Measurements from ENCODE around the gene LAMC2. TPM values are rescaled to one million over a fixed set of nuclear protein-coding genes. Genes with fewer than 3 reads are reported as not detected.

Gene LAMC2
- total RNA-seq, 1 experiment from 2014 or later: 0.11 TPM

DNA sequence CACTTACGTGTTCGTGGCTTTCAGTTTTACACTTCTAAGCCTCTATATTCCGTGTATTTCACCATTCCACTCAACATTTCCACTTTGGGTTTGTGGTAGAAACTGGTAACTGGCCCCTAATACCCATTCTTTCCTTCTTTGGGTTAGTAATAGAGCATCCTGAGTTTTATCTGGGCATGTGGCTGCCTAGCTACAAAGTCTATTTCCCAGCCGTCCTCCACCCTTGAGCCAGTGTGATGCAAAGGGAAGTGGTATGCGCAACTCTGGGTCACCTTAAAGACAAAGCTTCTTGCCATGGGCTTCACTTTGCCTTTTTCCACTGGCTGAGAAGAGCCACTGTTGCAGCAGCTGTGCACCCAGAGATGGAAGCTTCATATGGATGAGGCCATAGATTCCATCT lies 73.9 kb downstream of the LAMC2 start:
- Histone ChIP-seq H3K9me3 (ENCODE audit: low read depth, low read length, poor library complexity, severe bottlenecking) (peaks cover 4% of the 10 kb centered on the region), H3K27me3 (replicated peaks; ENCODE audit: insufficient read depth, low read depth, low read length, poor library complexity) (no peaks in the 10 kb centered on the region), H3K4me1 (ENCODE audit: insufficient read depth, low read length, poor library complexity, severe bottlenecking) (no peaks in the 10 kb centered on the region), H3K4me3 (ENCODE audit: low read depth, low read length, poor library complexity, severe bottlenecking) (no peak overlapping the region), H3K36me3 (ENCODE audit: insufficient read depth, low read length, poor library complexity, severe bottlenecking) (no peaks in the 10 kb centered on the region), H3K27ac (ENCODE audit: low read depth, low read length, poor library complexity, severe bottlenecking) (no peak overlapping the region)
- BruUV-seq (replicated peaks): no TSS peak
- ChIA-PET CTCF (no interaction called here), POLR2A (ENCODE audit: low non-redundant PET) (no interaction called here)
- DNase-seq (ENCODE audit: low spot score): no peak
- intact Hi-C loops (cut with micrococcal nuclease; ENCODE audit: unreplicated experiment): no loop called here
- no peak for TF ChIP-seq EZH2 (IDR thresholded peaks at IDR 0.05; ENCODE audit: borderline replicate concordance, low read depth, low read length, poor library complexity, severe bottlenecking)
- TF ChIP-seq, protein P1, sequence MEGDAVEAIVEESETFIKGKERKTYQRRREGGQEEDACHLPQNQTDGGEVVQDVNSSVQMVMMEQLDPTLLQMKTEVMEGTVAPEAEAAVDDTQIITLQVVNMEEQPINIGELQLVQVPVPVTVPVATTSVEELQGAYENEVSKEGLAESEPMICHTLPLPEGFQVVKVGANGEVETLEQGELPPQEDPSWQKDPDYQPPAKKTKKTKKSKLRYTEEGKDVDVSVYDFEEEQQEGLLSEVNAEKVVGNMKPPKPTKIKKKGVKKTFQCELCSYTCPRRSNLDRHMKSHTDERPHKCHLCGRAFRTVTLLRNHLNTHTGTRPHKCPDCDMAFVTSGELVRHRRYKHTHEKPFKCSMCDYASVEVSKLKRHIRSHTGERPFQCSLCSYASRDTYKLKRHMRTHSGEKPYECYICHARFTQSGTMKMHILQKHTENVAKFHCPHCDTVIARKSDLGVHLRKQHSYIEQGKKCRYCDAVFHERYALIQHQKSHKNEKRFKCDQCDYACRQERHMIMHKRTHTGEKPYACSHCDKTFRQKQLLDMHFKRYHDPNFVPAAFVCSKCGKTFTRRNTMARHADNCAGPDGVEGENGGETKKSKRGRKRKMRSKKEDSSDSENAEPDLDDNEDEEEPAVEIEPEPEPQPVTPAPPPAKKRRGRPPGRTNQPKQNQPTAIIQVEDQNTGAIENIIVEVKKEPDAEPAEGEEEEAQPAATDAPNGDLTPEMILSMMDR (conservative IDR thresholded peaks at IDR 0.05; ENCODE audit: low read depth, low read length): no peak

DNA sequence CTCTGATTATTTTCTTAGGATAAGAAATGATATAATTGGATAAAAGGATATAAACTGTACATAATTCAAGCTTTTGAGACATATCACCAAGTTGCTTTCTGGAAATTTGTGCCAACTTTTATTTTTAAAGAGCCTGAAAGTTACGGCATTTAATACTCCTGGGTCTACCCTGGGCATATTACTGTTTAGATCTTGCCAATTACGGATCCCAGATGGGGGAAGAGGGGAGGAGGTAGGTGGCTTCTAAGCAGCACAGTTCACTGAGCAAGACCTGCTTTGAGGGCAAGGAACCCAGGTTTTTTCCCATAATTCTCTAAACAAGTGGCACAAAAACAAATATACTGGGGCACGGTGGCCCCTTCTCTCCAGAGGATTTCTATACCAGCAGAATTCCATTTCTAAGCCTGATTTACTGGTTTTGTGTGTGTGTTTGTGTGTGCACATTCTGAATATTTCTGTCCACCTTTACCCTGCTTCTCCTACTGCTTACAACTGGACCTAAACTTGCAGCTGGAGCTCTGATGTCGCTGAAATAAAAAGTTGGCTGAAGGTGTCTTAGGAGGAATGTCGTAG lies 76.7 kb downstream of the LAMC2 start:
- no peaks in the 10 kb centered on the region for H3K27me3 ChIP-seq (replicated peaks; ENCODE audit: insufficient read depth, low read depth, low read length, poor library complexity)
- TF ChIP-seq, protein P1 (conservative IDR thresholded peaks at IDR 0.05; ENCODE audit: low read depth, low read length): no peak
- TF ChIP-seq EZH2 (IDR thresholded peaks at IDR 0.05; ENCODE audit: borderline replicate concordance, low read depth, low read length, poor library complexity, severe bottlenecking): no peak
- no peaks in the 10 kb centered on the region for H3K9me3 ChIP-seq (ENCODE audit: low read depth, low read length, poor library complexity, severe bottlenecking)
- no peaks in the 10 kb centered on the region for H3K36me3 ChIP-seq (ENCODE audit: insufficient read depth, low read length, poor library complexity, severe bottlenecking)
- no peak for DNase-seq (ENCODE audit: low spot score)
- H3K4me3 ChIP-seq (ENCODE audit: low read depth, low read length, poor library complexity, severe bottlenecking): no peak overlapping the region
- intact Hi-C loops (cut with micrococcal nuclease; ENCODE audit: unreplicated experiment): no loop called here
- POLR2A ChIA-PET (ENCODE audit: low non-redundant PET): interaction anchor here (0.6 kb wide), 1 partner anchor 29 kb away, joined by 3 read pairs; no protein-coding TSS in a partner anchor
- no peak overlapping the region for H3K27ac ChIP-seq (ENCODE audit: low read depth, low read length, poor library complexity, severe bottlenecking)
- no TSS peak for BruUV-seq (replicated peaks)
- CTCF ChIA-PET: no interaction called here
- H3K4me1 ChIP-seq (ENCODE audit: insufficient read depth, low read length, poor library complexity, severe bottlenecking): no peaks in the 10 kb centered on the region

DNA sequence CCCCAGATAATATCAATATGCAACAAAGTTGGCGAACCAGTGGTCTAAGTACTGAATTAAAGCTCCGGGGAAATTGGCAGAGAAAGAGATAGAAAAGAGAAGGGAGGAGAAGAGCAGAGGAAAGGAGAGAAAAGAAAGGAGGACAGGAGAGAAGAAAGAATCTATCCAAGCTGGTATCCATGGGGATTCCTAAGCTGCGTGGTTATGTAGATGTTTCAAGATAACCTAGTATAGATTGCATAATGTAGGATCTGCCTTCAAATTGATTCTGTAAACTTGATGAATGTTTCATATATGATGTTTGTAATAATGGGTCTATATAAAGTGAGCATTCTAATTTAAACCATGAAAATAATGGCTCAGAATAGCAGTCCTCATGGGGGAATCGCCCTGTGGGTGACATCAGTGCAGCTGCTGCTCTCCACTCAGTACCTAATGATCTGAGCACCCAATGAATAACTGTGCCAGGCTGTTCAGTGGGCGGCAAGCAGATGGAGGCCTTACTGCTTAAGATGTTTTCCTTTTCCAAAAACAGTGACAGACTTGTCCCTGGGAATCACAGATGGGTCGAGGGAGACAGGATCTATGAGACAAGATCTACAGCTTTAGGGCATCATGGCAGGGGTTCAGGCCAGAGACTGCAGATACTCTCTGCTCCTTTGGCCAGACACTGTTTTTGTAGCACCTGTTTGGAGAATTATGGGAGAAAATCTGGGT lies 78.0 kb downstream of the LAMC2 start:
- intact Hi-C loops (cut with micrococcal nuclease; ENCODE audit: unreplicated experiment): no loop called here
- Histone ChIP-seq H3K27ac (ENCODE audit: low read depth, low read length, poor library complexity, severe bottlenecking) (no peak overlapping the region), H3K9me3 (ENCODE audit: low read depth, low read length, poor library complexity, severe bottlenecking) (no peaks in the 10 kb centered on the region), H3K27me3 (replicated peaks; ENCODE audit: insufficient read depth, low read depth, low read length, poor library complexity) (no peaks in the 10 kb centered on the region), H3K4me1 (ENCODE audit: insufficient read depth, low read length, poor library complexity, severe bottlenecking) (no peaks in the 10 kb centered on the region), H3K36me3 (ENCODE audit: insufficient read depth, low read length, poor library complexity, severe bottlenecking) (no peaks in the 10 kb centered on the region), H3K4me3 (ENCODE audit: low read depth, low read length, poor library complexity, severe bottlenecking) (no peak overlapping the region)
- ChIA-PET POLR2A (ENCODE audit: low non-redundant PET) (no interaction called here), CTCF (no interaction called here)
- no TSS peak for BruUV-seq (replicated peaks)
- no peak for DNase-seq (ENCODE audit: low spot score)
- TF ChIP-seq, protein P1 (conservative IDR thresholded peaks at IDR 0.05; ENCODE audit: low read depth, low read length): no peak
- no peak for TF ChIP-seq EZH2 (IDR thresholded peaks at IDR 0.05; ENCODE audit: borderline replicate concordance, low read depth, low read length, poor library complexity, severe bottlenecking)

Measured in A673 (cell line).